Endothelial cell of umbilical vein (primary cell): ENCODE results near the gene YBX3. TPM values are rescaled to one million over a fixed set of nuclear protein-coding genes. Genes with fewer than 3 reads are reported as not detected.

Experiments
- BruUV-seq: library from RNA; stranded (reverse); fragments of 400-500 nt; replicated peaks from 2 replicates; lab custom pipeline; 2021; lab: Mats Ljungman, UMichigan
- CTCF ChIA-PET: fragments of 300-600, 350-600 bp; sonication (Branson Sonifier 250); formaldehyde crosslinking; loops from one replicate; lab custom pipeline; 2021; ENCODE audit warnings: antibody characterized with exemption, inconsistent platforms; lab: Charles Lee
- POLR2A ChIA-PET: fragments of 300-600, 350-600 bp; sonication (Branson Sonifier 250); formaldehyde crosslinking; loops from one replicate; lab custom pipeline; 2021; ENCODE audit warnings: antibody characterized with exemption, inconsistent platforms; lab: Charles Lee
- DNase-seq: peaks from one replicate; pipeline ENCODE4 v3.0.0-alpha.2; 2011; ENCODE audit warnings: low read depth, low spot score
- FAIRE-seq: peaks from 2 replicates; lab custom pipeline; 2011; peaks lifted over from hg19 to GRCh38; lab: Jason Lieb, UNC
- H2AFZ ChIP-seq: 2 replicates; pipeline ENCODE4 v1.6.0; 2012; ENCODE audit warnings: low read depth, low read length, control low read depth, inconsistent platforms
- H3K27ac ChIP-seq: 2 replicates; pipeline ENCODE4 v1.5.1; 2011; ENCODE audit warnings: low read depth, mild to moderate bottlenecking, control low read depth, low read length, moderate library complexity; ENCODE audit not compliant: insufficient read depth
- H3K27me3 ChIP-seq, 2 experiments: 2 replicates each; pipeline versions ENCODE4 v1.6.0 to v1.6.1; 2011; ENCODE audit warnings: low read length in 2 of 2, mixed read lengths in 1 of 2; ENCODE audit not compliant: control insufficient read depth in 2 of 2, insufficient read depth in 2 of 2
- H3K36me3 ChIP-seq, 2 experiments: 2 replicates in 1 of 2; 3 replicates in 1 of 2; pipeline ENCODE4 v1.5.1; 2011; ENCODE audit warnings: low read length in 2 of 2, mild to moderate bottlenecking in 1 of 2, moderate library complexity in 1 of 2; ENCODE audit not compliant: control insufficient read depth in 2 of 2, insufficient read depth in 2 of 2; ENCODE audit errors: extremely low read depth in 1 of 2
- H3K4me1 ChIP-seq: 3 replicates; pipeline ENCODE4 v1.5.1; 2011; ENCODE audit warnings: mild to moderate bottlenecking, low read length; ENCODE audit not compliant: control insufficient read depth, insufficient read depth; ENCODE audit errors: extremely low read depth
- H3K4me2 ChIP-seq: 2 replicates; pipeline ENCODE4 v1.6.1; 2011; ENCODE audit warnings: low read length, control low read depth, mixed read lengths; ENCODE audit not compliant: insufficient read depth
- H3K4me3 ChIP-seq, 3 experiments: fragments of 200-600 bp in 1 of 3; sonication (generic), shearing (Covaris generic) in 1 of 3; replicated peaks in 1 of 3; 2 replicates each; pipeline ENCODE4 v1.5.1; 2011 to 2016; ENCODE audit warnings: control low read depth in 3 of 3, low read length in 3 of 3, mild to moderate bottlenecking in 2 of 3, inconsistent platforms in 1 of 3, low read depth in 1 of 3, moderate library complexity in 1 of 3; ENCODE audit not compliant: insufficient read depth in 1 of 3
- H3K79me2 ChIP-seq: 2 replicates; pipeline ENCODE4 v1.6.0; 2012; ENCODE audit warnings: low read length, inconsistent platforms; ENCODE audit not compliant: control insufficient read depth, insufficient read depth
- H3K9ac ChIP-seq: replicated peaks from 2 replicates; pipeline ENCODE3; 2011; ENCODE audit warnings: low read length, control low read depth; ENCODE audit not compliant: insufficient read depth; ENCODE audit errors: extremely low read depth
- H3K9me1 ChIP-seq: replicated peaks from 3 replicates; pipeline ENCODE4 v1.6.0; 2011; ENCODE audit warnings: mild to moderate bottlenecking, low read length; ENCODE audit not compliant: control insufficient read depth, insufficient read depth; ENCODE audit errors: extremely low read depth
- H3K9me3 ChIP-seq: replicated peaks from 2 replicates; pipeline ENCODE4 v1.5.1; 2012; ENCODE audit warnings: low read length, inconsistent platforms; ENCODE audit not compliant: control insufficient read depth, insufficient read depth
- H4K20me1 ChIP-seq: replicated peaks from 2 replicates; pipeline ENCODE3; 2011; ENCODE audit warnings: mild to moderate bottlenecking, low read length; ENCODE audit not compliant: control insufficient read depth, insufficient read depth; ENCODE audit errors: extremely low read depth
- EZH2 ChIP-seq: IDR thresholded peaks from 2 replicates; pipeline ENCODE4 v1.6.1; 2012; ENCODE audit warnings: borderline replicate concordance, low read depth, mild to moderate bottlenecking, moderate library complexity, low read length, inconsistent platforms; ENCODE audit not compliant: severe bottlenecking
- GATA2 ChIP-seq: IDR thresholded peaks from 2 replicates; pipeline ENCODE4 v1.7.0; 2011; ENCODE audit warnings: low read depth, mild to moderate bottlenecking, moderate library complexity, mixed read lengths, low read length; ENCODE audit not compliant: insufficient read length, insufficient read depth
- MYC ChIP-seq: IDR thresholded peaks from one replicate; pipeline ENCODE4 v1.6.1; 2011; ENCODE audit warnings: mild to moderate bottlenecking, low read depth, low read length
- POLR2A ChIP-seq: IDR thresholded peaks from 2 replicates; pipeline ENCODE4 v1.6.1; 2012; ENCODE audit warnings: low read depth, mild to moderate bottlenecking, control low read depth, low read length
- POLR2AphosphoS5 ChIP-seq: IDR thresholded peaks from 2 replicates; pipeline ENCODE4 v1.6.1; 2012; ENCODE audit warnings: low read depth, mild to moderate bottlenecking, control low read depth, low read length, moderate library complexity; ENCODE audit not compliant: insufficient read depth
- dilution Hi-C: fragments of 300-500 bp; cut with MboI; formaldehyde crosslinking; loops from one replicate; pipeline ENCODE4 v1.15.0; 2019; ENCODE audit warnings: low sequenced_read_pairs; ENCODE audit not compliant: extremely low pct_ligation_motif_present
- intact Hi-C: fragments of 100-400 bp; cut with micrococcal nuclease; formaldehyde crosslinking; loops from one replicate; pipeline ENCODE4 v1.10.0; 2022
- polyA plus RNA-seq, 4 experiments: library from polyadenylated mRNA; depleted of rRNA in 3 of 4; stranded (reverse) in 3 of 4; unstranded in 1 of 4; fragments of >200 nt; gene quantifications; 2 replicates each; pipeline versions ENCODE4 v1.2.1 to v1.2.3, GENCODE V29; 2011 to 2012; ENCODE audit warnings: missing spikeins in 1 of 4
- total RNA-seq: library from RNA; stranded (reverse); gene quantifications from 2 replicates; pipeline ENCODE4 v1.2.3, GENCODE V29; 2021
- TF ChIP-seq, protein P1 (sequence below): IDR thresholded peaks from 2 replicates; pipeline ENCODE4 v1.6.1; 2011; ENCODE audit not compliant: insufficient read depth, insufficient read length

The YBX3 gene
- total and polyA plus RNA-seq, 2 donors (not counting 3 experiments of a cell fraction or from before 2014, with no cell fraction given), result 137 to 441 TPM

DNA sequence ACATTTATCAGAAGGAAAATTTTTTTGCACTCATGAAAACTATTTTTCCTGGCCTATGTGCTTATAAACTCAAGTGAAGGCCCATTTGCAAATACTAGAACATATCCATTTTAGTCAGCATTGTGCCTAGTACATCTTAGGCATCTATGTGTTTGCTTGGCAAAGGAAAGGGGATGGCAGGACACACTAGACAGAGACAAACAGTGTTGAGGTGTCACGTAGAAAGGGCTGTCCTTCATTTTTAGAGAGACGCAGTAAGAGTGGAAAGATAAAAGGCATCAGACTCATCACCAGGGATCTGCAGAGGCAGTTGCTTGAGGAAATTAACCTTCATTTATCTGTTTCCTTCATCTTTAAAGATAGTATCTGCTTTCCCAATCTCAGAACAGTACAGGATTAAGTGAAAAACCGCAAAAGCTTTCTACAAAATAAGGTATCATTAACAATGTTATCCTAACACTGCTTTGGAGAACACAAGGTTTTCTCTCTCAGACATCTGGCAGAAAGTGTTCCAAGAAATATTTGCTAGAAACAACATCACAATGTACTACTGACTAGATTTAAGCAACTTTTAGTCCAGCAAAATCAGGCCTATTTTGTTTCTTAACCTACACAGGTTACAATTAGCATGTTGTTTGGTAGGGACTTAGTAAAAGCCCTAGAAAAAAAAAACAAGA lies 2.0 kb downstream of the YBX3 start:
- H3K4me2 ChIP-seq, result peak overlapping the region; percentile 90
- H3K4me1 ChIP-seq, result peaks cover 65% of the 10 kb centered on the region
- FAIRE-seq (no peak), DNase-seq (peak; percentile 34)
- H3K36me3 ChIP-seq, result no peaks in the 10 kb centered on the region
- ChIA-PET POLR2A (no interaction called here), CTCF (no interaction called here)
- dilution Hi-C loops (no loop called here), intact Hi-C loops (loop anchor here (1.0 to 5.0 kb wide), 2 partner anchors 80 to 451 kb away; partner anchors contain the start of gene SMIM10L1)
- BruUV-seq, result TSS peak; percentile 29
- H3K27me3 ChIP-seq, result no peaks in the 10 kb centered on the region
- H4K20me1 ChIP-seq, result peaks cover 4% of the 10 kb centered on the region
- H3K9me1 ChIP-seq, result no peaks in the 10 kb centered on the region
- no peaks in the 10 kb centered on the region for H3K9me3 ChIP-seq
- peak overlapping the region; percentile 99 for H3K9ac ChIP-seq
- H3K4me3 ChIP-seq, result peak overlapping the region; percentile 17 to 92 (median 88)
- peaks cover 73% of the 10 kb centered on the region for H3K79me2 ChIP-seq
- peak; percentile 31 for TF ChIP-seq GATA2
- TF ChIP-seq POLR2A, result no peak
- no peak overlapping the region for H2AFZ ChIP-seq
- peak overlapping the region; percentile 98 for H3K27ac ChIP-seq

DNA sequence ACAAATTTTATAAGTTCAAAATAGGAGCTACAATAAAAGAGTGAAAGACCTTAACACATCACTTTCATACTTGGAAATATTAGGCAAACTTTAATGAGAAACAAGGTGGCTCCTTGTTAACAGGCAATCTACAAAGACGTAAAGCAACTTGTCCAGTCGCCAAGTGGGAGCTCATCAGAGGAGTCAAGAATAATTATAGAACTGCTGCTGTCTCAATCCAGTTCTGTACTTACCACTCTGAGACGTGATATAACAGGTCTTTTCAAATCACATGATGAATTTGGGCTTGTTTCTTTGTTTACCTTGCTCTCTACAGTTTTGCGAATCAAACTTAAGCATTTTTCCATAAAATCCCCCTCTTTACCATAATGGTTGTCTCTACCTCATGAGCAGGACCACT lies 3.6 kb downstream of the YBX3 start:
- peaks cover 72% of the 10 kb centered on the region for H3K4me1 ChIP-seq
- TF ChIP-seq POLR2AphosphoS5, result no peak
- TF ChIP-seq GATA2, result no peak
- TF ChIP-seq, protein P1, sequence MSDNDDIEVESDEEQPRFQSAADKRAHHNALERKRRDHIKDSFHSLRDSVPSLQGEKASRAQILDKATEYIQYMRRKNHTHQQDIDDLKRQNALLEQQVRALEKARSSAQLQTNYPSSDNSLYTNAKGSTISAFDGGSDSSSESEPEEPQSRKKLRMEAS, result no peak
- TF ChIP-seq POLR2A, result peak; percentile 33
- TF ChIP-seq MYC, result no peak
- TF ChIP-seq EZH2, result no peak
- H3K27me3 ChIP-seq, result no peaks in the 10 kb centered on the region
- peaks cover 87% of the 10 kb centered on the region for H3K79me2 ChIP-seq
- H3K4me2 ChIP-seq, result peak overlapping the region; percentile 90
- peak overlapping the region in 2 of 3 experiments; percentile 11 to 88 for H3K4me3 ChIP-seq
- POLR2A ChIA-PET, result no interaction called here
- no peaks in the 10 kb centered on the region for H3K9me3 ChIP-seq
- no peak overlapping the region for H2AFZ ChIP-seq
- DNase-seq (peak; percentile 60), FAIRE-seq (no peak)
- BruUV-seq, result no TSS peak
- H4K20me1 ChIP-seq, result peaks cover 4% of the 10 kb centered on the region
- CTCF ChIA-PET, result interaction anchor here (4.3 kb wide), 1 partner anchor 30 kb away, joined by 49 read pairs; no protein-coding TSS in a partner anchor
- dilution Hi-C loops (no loop called here), intact Hi-C loops (no loop called here)
- peak overlapping the region; percentile 99 for H3K9ac ChIP-seq
- peak overlapping the region; percentile 82 for H3K27ac ChIP-seq
- peaks cover 3 to 4% of the 10 kb centered on the region in 2 experiments for H3K36me3 ChIP-seq
- no peaks in the 10 kb centered on the region for H3K9me1 ChIP-seq
